K562 (cell line): ENCODE data around the gene KATNB1. TPM values are rescaled to one million over a fixed set of nuclear protein-coding genes. Genes with fewer than 3 reads are reported as not detected.

Experiments
- ATF7 ChIP-seq: fragments of 450-650 bp; IDR thresholded peaks from 2 replicates; pipeline ENCODE4 v1.7.1; 2014; ENCODE audit warnings: mild to moderate bottlenecking, moderate library complexity
- CBFA2T2 ChIP-seq: fragments of 450-650 bp; conservative IDR thresholded peaks from 2 replicates; pipeline ENCODE4 v1.6.1; 2017; ENCODE audit warnings: mild to moderate bottlenecking
- ETV5 ChIP-seq: sonication (generic); formaldehyde crosslinking; IDR thresholded peaks from 2 replicates; pipeline ENCODE4 v1.4.0; 2020; ENCODE audit warnings: low read depth, mild to moderate bottlenecking, missing genetic modification reagents
- GABPB2 ChIP-seq: fragments of 250-450 bp; sonication (Bioruptor Pico); conservative IDR thresholded peaks from 2 replicates; pipeline ENCODE4 v1.5.1; 2021; ENCODE audit warnings: mild to moderate bottlenecking
- GTF2A2 ChIP-seq: IDR thresholded peaks from 2 replicates; pipeline ENCODE4 v1.6.1; 2016; ENCODE audit warnings: mild to moderate bottlenecking, missing genetic modification characterization, missing compliant biosample characterization
- GTF2B ChIP-seq: IDR thresholded peaks from 2 replicates; pipeline ENCODE4 v1.6.1; 2011; ENCODE audit not compliant: insufficient read length; ENCODE audit errors: extremely low read depth
- HNRNPK ChIP-seq: fragments of 200-400 bp; formaldehyde crosslinking; IDR thresholded peaks from one replicate; pipeline ENCODE4 v1.6.1; 2018; ENCODE audit warnings: mild to moderate bottlenecking, low read depth, low read length; ENCODE audit not compliant: poor library complexity, severe bottlenecking
- MCM2 ChIP-seq: fragments of 450-650 bp; IDR thresholded peaks from 2 replicates; pipeline ENCODE4 v1.6.1; 2017; ENCODE audit warnings: low read depth, mild to moderate bottlenecking
- MED1 ChIP-seq: sonication (generic); formaldehyde crosslinking; IDR thresholded peaks from 2 replicates; pipeline ENCODE4 v1.8.1; 2023; ENCODE audit warnings: missing genetic modification reagents, borderline replicate concordance
- NFIC ChIP-seq: fragments of 450-650 bp; IDR thresholded peaks from 2 replicates; pipeline ENCODE4 v1.6.1; 2017; ENCODE audit warnings: mild to moderate bottlenecking, inconsistent platforms
- NFRKB ChIP-seq: fragments of 450-650 bp; IDR thresholded peaks from 2 replicates; pipeline ENCODE4 v1.6.1; 2016; ENCODE audit warnings: low read depth
- PHF20 ChIP-seq: fragments of 450-650 bp; IDR thresholded peaks from 2 replicates; pipeline ENCODE4 v1.6.1; 2018; ENCODE audit not compliant: partially characterized antibody
- RFX1 ChIP-seq: fragments of 450-650 bp; IDR thresholded peaks from 2 replicates; pipeline ENCODE4 v1.6.1; 2016; ENCODE audit warnings: mild to moderate bottlenecking, moderate library complexity
- SAP30 ChIP-seq: fragments of 200-600 bp; sonication (generic); IDR thresholded peaks from 2 replicates; pipeline ENCODE4 v1.6.1; 2012; ENCODE audit warnings: borderline replicate concordance, low read depth, mild to moderate bottlenecking, moderate library complexity, low read length, control low read depth, inconsistent platforms; ENCODE audit not compliant: insufficient read depth, poor library complexity, severe bottlenecking
- UBTF ChIP-seq, 2 experiments: IDR thresholded peaks; 2 replicates each; pipeline ENCODE4 v1.6.1; 2012; ENCODE audit warnings: improper control_type of control experiment in 2 of 2, low read depth in 2 of 2, low read length in 2 of 2, borderline replicate concordance in 1 of 2
- ZC3H8 ChIP-seq: fragments of 450-650 bp; IDR thresholded peaks from 2 replicates; pipeline ENCODE4 v1.6.1; 2017
- ZNF212 ChIP-seq: fragments of 450-650 bp; formaldehyde crosslinking; IDR thresholded peaks from 2 replicates; pipeline ENCODE4 v1.4.0; 2020; ENCODE audit warnings: mild to moderate bottlenecking
- ZNF655 ChIP-seq: fragments of 250-450 bp; sonication (Bioruptor Pico); IDR thresholded peaks from 2 replicates; pipeline ENCODE4 v1.5.0; 2021
- polyA plus RNA-seq, 8 experiments: library from polyadenylated mRNA; depleted of rRNA in 4 of 8; stranded (reverse) in 5 of 8; unstranded in 3 of 8; fragments of >200 nt; fragmentation: Nextera tagmentation in 2 of 8; fragmentation: Illumina TruSeq in 1 of 8; extraction: Ambion mirVana in 2 of 8; extraction: Trizol in 1 of 8; gene quantifications; 2 replicates each; pipeline versions ENCODE4 v1.2.1 to v1.2.3, GENCODE V29; 2011 to 2014; ENCODE audit warnings: inconsistent platforms in 1 of 8, missing spikeins in 1 of 8
- total RNA-seq, 7 experiments: library from RNA; depleted of rRNA in 6 of 7; stranded (reverse); fragments of >200 nt in 6 of 7; fragmentation: Illumina TruSeq in 2 of 7; extraction: Trizol in 2 of 7; gene quantifications; 2 replicates each; pipeline versions ENCODE4 v1.2.1 to v1.2.3, GENCODE V29; 2011 to 2021; ENCODE audit warnings: low replicate concordance in 1 of 7
- TF ChIP-seq, protein P1 (sequence below): fragments of 250-450 bp; sonication (Bioruptor Pico); IDR thresholded peaks from 2 replicates; pipeline ENCODE4 v1.4.0; 2020; ENCODE audit warnings: mild to moderate bottlenecking, moderate library complexity
- TF ChIP-seq, protein P2 (sequence below): fragments of 250-450 bp; sonication (Bioruptor Pico); IDR thresholded peaks from 2 replicates; pipeline ENCODE4 v1.8.0; 2022; ENCODE audit warnings: inconsistent platforms

KATNB1 gene
- total and polyA plus RNA-seq, 9 of the 15 experiments (the other 6 are each of a cell fraction or from before 2014, with no cell fraction given): 1.2 to 52.6 (median 21.9) TPM

GRCh38 chr16:57686577-57686976 is 49.0 kb upstream of the KATNB1 start (continued):
- TF ChIP-seq, protein P1, sequence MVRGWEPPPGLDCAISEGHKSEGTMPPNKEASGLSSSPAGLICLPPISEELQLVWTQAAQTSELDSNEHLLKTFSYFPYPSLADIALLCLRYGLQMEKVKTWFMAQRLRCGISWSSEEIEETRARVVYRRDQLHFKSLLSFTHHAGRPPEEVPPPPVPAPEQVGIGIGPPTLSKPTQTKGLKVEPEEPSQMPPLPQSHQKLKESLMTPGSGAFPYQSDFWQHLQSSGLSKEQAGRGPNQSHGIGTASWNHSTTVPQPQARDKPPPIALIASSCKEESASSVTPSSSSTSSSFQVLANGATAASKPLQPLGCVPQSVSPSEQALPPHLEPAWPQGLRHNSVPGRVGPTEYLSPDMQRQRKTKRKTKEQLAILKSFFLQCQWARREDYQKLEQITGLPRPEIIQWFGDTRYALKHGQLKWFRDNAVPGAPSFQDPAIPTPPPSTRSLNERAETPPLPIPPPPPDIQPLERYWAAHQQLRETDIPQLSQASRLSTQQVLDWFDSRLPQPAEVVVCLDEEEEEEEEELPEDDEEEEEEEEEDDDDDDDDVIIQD (CRISPR knock-in tag): no peak
- TF ChIP-seq ZNF212 (CRISPR knock-in tag) (no peak), ZNF655 (CRISPR knock-in tag) (no peak), CBFA2T2 (peak; percentile 44), ETV5 (CRISPR knock-in tag) (no peak), UBTF (IDR thresholded peaks at IDR 0.05; ENCODE audit: borderline replicate concordance in 1 of 2, low read depth in 2 of 2, low read length in 2 of 2) (no peak), PHF20 (peak; percentile 64), GTF2B (no peak), GTF2A2 (no peak), NFRKB (peak; percentile 45; the same call in 1 of the 2 replicates), MED1 (no peak), SAP30 (no peak), ATF7 (no peak), RFX1 (no peak), ZC3H8 (no peak), GABPB2 (CRISPR knock-in tag) (no peak), HNRNPK (no peak), NFIC (no peak), MCM2 (no peak)
- TF ChIP-seq, protein P2, sequence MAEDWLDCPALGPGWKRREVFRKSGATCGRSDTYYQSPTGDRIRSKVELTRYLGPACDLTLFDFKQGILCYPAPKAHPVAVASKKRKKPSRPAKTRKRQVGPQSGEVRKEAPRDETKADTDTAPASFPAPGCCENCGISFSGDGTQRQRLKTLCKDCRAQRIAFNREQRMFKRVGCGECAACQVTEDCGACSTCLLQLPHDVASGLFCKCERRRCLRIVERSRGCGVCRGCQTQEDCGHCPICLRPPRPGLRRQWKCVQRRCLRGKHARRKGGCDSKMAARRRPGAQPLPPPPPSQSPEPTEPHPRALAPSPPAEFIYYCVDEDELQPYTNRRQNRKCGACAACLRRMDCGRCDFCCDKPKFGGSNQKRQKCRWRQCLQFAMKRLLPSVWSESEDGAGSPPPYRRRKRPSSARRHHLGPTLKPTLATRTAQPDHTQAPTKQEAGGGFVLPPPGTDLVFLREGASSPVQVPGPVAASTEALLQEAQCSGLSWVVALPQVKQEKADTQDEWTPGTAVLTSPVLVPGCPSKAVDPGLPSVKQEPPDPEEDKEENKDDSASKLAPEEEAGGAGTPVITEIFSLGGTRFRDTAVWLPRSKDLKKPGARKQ: no peak
